PC-3 (cell line): ENCODE results near the gene CADM4. TPM values are rescaled to one million over a fixed set of nuclear protein-coding genes. Genes with fewer than 3 reads are reported as not detected.
A peak's percentile ranks its signal among the peaks of the same experiment; 100 is the strongest.

Experiments
- ATAC-seq: fragments of 200-7000 bp; cut with Tn5 transposase; 2 replicates; pipeline ENCODE4 v1.9.1; 2020; ENCODE audit warnings: mild to moderate bottlenecking, moderate library complexity
- BruUV-seq: library from RNA; stranded (reverse); fragments of 400-500 nt; replicated peaks from 2 replicates; lab custom pipeline; 2021; lab: Mats Ljungman, UMichigan
- CTCF ChIA-PET: fragments of 300-600 bp; sonication (Branson Sonifier 250); formaldehyde crosslinking; loops from one replicate; lab custom pipeline; 2022; ENCODE audit warnings: antibody characterized with exemption; lab: Charles Lee
- POLR2A ChIA-PET: fragments of 300-600 bp; sonication (Branson Sonifier 250); formaldehyde crosslinking; loops from one replicate; lab custom pipeline; 2022; ENCODE audit warnings: antibody characterized with exemption; ENCODE audit not compliant: unreplicated experiment; lab: Charles Lee
- DNase-seq: peaks from one replicate; pipeline ENCODE4 v3.0.0-alpha.2; 2015
- H2AFZ ChIP-seq: fragments of 300-600 bp; sonication (generic); 2 replicates; pipeline ENCODE4 v1.6.0; 2016; ENCODE audit warnings: antibody characterized with exemption, low read length
- H3F3A ChIP-seq: fragments of 300-600 bp; sonication (generic); one replicate; pipeline ENCODE4 v1.6.0; 2017; ENCODE audit warnings: antibody characterized with exemption, low read length, control low read depth, mild to moderate bottlenecking; ENCODE audit not compliant: unreplicated experiment
- H3K27ac ChIP-seq: fragments of 300-600 bp; sonication (generic); 2 replicates; pipeline ENCODE4 v1.5.1; 2016; ENCODE audit warnings: mild to moderate bottlenecking, low read length
- H3K27me3 ChIP-seq: fragments of 300-600 bp; sonication (generic); 2 replicates; pipeline ENCODE4 v1.6.1; 2016; ENCODE audit warnings: low read length, mixed read lengths
- H3K36me3 ChIP-seq: fragments of 300-600 bp; sonication (generic); 2 replicates; pipeline ENCODE4 v1.6.1; 2016; ENCODE audit warnings: low read depth, mixed run types, low read length, mixed read lengths
- H3K4me1 ChIP-seq: fragments of 300-600 bp; sonication (generic); 2 replicates; pipeline ENCODE4 v1.5.1; 2016; ENCODE audit warnings: low read length; ENCODE audit not compliant: insufficient read depth
- H3K4me2 ChIP-seq: fragments of 300-600 bp; sonication (generic); 2 replicates; pipeline ENCODE4 v1.6.0; 2016; ENCODE audit warnings: low read length
- H3K4me3 ChIP-seq: fragments of 300-600 bp; sonication (generic); 2 replicates; pipeline ENCODE4 v1.5.1; 2016; ENCODE audit warnings: mild to moderate bottlenecking, low read length, mixed read lengths
- H3K79me2 ChIP-seq: fragments of 300-600 bp; sonication (generic); 2 replicates; pipeline ENCODE4 v1.6.1; 2017; ENCODE audit warnings: low read length, mixed read lengths
- H3K9ac ChIP-seq: fragments of 300-600 bp; sonication (generic); 2 replicates; pipeline ENCODE4 v1.6.0; 2016; ENCODE audit warnings: mild to moderate bottlenecking, low read length
- H3K9me2 ChIP-seq: fragments of 300-600 bp; sonication (generic); replicated peaks from 2 replicates; pipeline ENCODE4 v1.6.1; 2016; ENCODE audit warnings: mixed run types, low read length, mixed read lengths
- H3K9me3 ChIP-seq: fragments of 300-600 bp; sonication (generic); 2 replicates; pipeline ENCODE4 v1.6.1; 2016; ENCODE audit warnings: low read length, mixed read lengths
- H4K20me1 ChIP-seq: fragments of 300-600 bp; sonication (generic); 2 replicates; pipeline ENCODE4 v1.6.1; 2016; ENCODE audit warnings: low read length, mixed read lengths
- CTCF ChIP-seq: fragments of 300-600 bp; sonication (generic); conservative IDR thresholded peaks from 2 replicates; pipeline ENCODE4 v1.5.1; 2017; ENCODE audit warnings: antibody characterized with exemption, low read depth, mild to moderate bottlenecking, low read length
- EZH2 ChIP-seq: fragments of 300-600 bp; sonication (generic); IDR thresholded peaks from one replicate; pipeline ENCODE4 v1.6.1; 2017; ENCODE audit warnings: antibody characterized with exemption, mild to moderate bottlenecking, low read length; ENCODE audit not compliant: unreplicated experiment
- EZH2phosphoT487 ChIP-seq: fragments of 300-600 bp; sonication (generic); IDR thresholded peaks from 2 replicates; pipeline ENCODE4 v1.6.1; 2018; ENCODE audit warnings: mild to moderate bottlenecking, antibody characterized with exemption, low read length, borderline replicate concordance
- intact Hi-C: fragments of 100-400 bp; cut with micrococcal nuclease; formaldehyde crosslinking; loops from 2 replicates; pipeline ENCODE4 v1.9.0; 2023
- total RNA-seq: library from RNA; depleted of rRNA; stranded (reverse); fragments of >200 nt; gene quantifications from 2 replicates; pipeline ENCODE4 v1.2.3, GENCODE V29; 2014

CADM4 gene
- total RNA-seq, 1 experiment from 2014 or later, result 13.7 TPM

DNA sequence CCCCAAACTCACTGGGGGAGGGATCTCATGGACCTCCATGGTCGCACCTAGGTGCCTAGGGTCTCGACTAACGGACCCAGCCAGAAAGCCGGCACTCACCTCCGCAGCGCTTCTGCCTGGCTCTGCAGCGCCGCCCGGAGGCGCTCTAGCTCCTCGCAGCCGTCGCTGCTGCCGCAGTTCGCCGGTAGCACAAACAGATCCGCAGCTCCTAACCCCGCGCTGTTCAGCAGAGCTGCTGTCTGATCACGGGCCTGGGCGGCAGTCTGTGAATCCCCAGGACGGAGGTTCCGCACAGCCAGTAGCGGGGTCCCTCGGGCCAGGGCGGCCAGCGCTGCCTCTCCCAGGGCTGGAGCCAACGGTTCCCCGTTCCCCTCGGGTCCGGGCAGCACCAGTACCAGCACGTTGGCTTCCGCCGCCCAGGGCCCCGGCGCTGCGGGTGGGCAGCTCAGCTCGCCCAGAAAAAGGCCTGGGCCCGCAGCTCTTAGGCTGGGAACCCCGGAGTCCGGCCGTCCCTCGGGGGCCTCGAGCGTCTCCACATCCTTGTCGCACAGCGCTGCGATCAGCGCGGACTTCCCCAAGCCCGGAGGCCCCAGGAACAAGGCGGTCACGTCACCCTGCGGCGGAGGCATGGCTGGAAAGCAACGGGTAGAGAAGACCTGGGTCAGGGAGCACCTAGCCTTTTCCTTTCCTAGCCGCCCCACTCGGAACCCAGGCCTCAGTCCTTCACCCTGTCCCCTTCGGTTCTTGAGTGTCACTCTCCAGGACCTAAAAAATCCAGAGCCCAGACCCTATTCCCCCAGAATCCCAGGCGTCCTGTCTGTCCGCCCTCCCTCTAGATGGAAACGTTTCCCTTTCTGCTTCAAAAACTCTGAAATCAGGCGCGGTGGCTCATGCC, 44.7 kb downstream of the CADM4 start:
- DNase-seq (peak; percentile 70), ATAC-seq (peak; percentile 34)
- Histone ChIP-seq H4K20me1 (no peaks in the 10 kb centered on the region), H3K9me3 (no peaks in the 10 kb centered on the region), H3K9ac (peak overlapping the region; percentile 81), H3K79me2 (peaks cover 47% of the 10 kb centered on the region), H2AFZ (peak overlapping the region; percentile 88), H3K36me3 (no peaks in the 10 kb centered on the region; the same call in 1 of the 2 replicates), H3K4me1 (peaks cover 14% of the 10 kb centered on the region), H3K4me2 (peak overlapping the region; percentile 93), H3K27ac (peak overlapping the region; percentile 10; the same call in 1 of the 2 replicates), H3K9me2 (no peaks in the 10 kb centered on the region), H3K4me3 (peak overlapping the region; percentile 78), H3F3A (no peaks in the 10 kb centered on the region), H3K27me3 (no peaks in the 10 kb centered on the region)
- BruUV-seq, result no TSS peak
- CTCF ChIA-PET, result interaction anchor here (0.5 to 1.0 kb wide), 4 partner anchors 40 to 148 kb away, joined by 3 to 8 read pairs (median 4); partner anchors contain the start of gene ZNF575
- TF ChIP-seq EZH2 (no peak), CTCF (peak; percentile 72)
- intact Hi-C loops, result loop anchor here (2.0 kb wide), 1 partner anchor 60 kb away; no protein-coding TSS in a partner anchor
- POLR2A ChIA-PET, result interaction anchor here (1.1 kb wide), 1 partner anchor 73 kb away, joined by 6 read pairs; no protein-coding TSS in a partner anchor

- Histone ChIP-seq H3F3A (no peaks in the 10 kb centered on the region), H2AFZ (no peak overlapping the region), H3K4me3 (peak overlapping the region; percentile 78), H3K79me2 (peaks cover 46% of the 10 kb centered on the region), H3K4me1 (peaks cover 14% of the 10 kb centered on the region), H4K20me1 (no peaks in the 10 kb centered on the region), H3K27me3 (no peaks in the 10 kb centered on the region), H3K27ac (no peak overlapping the region), H3K4me2 (peak overlapping the region; percentile 93), H3K9me3 (no peaks in the 10 kb centered on the region), H3K9ac (no peak overlapping the region; the same call in 1 of the 2 replicates), H3K36me3 (no peaks in the 10 kb centered on the region), H3K9me2 (no peaks in the 10 kb centered on the region)
- ATAC-seq, result no peak
- intact Hi-C loops, result loop anchor here (2.0 kb wide), 1 partner anchor 59 kb away; no protein-coding TSS in a partner anchor
- BruUV-seq, result no TSS peak
- DNase-seq, result no peak
- TF ChIP-seq CTCF (no peak), EZH2 (no peak), EZH2phosphoT487 (no peak)
- POLR2A ChIA-PET, result no interaction called here
- CTCF ChIA-PET, result interaction anchor here (0.7 to 1.0 kb wide), 2 partner anchors 39 to 147 kb away, joined by 3 to 8 read pairs; no protein-coding TSS in a partner anchor
These were observed 45.5 kb downstream of the CADM4 start for GRCh38 chr19:43594081-43594697.
